MCF 10A (cell line): ENCODE measurements around the gene MMP2. TPM values are rescaled to one million over a fixed set of nuclear protein-coding genes. Genes with fewer than 3 reads are reported as not detected.

Experiments
- BruUV-seq: library from RNA; stranded (reverse); fragments of 400-500 nt; replicated peaks from 2 replicates; lab custom pipeline; 2021; lab: Mats Ljungman, UMichigan
- CTCF ChIA-PET: fragments of 300-600 bp; sonication (Branson Sonifier 250); formaldehyde crosslinking; extraction: SDS; loops from one replicate; lab custom pipeline; 2021; ENCODE audit warnings: antibody characterized with exemption, inconsistent platforms; lab: Yijun Ruan, JAX
- POLR2A ChIA-PET: fragments of 300-600, 350-650 bp; sonication (Branson Sonifier 250); formaldehyde crosslinking; extraction: SDS; loops from one replicate; lab custom pipeline; 2020; ENCODE audit warnings: antibody characterized with exemption, inconsistent platforms; lab: Yijun Ruan, JAX
- DNase-seq: peaks from one replicate; pipeline ENCODE4 v3.0.0-alpha.2; 2018; ENCODE audit not compliant: unreplicated experiment
- H3K27ac Mint-ChIP-seq: one replicate; pipeline ENCODE4 v1.8.0; 2022; ENCODE audit warnings: mild to moderate bottlenecking, low read depth, mixed read lengths; ENCODE audit not compliant: unreplicated experiment
- H3K27me3 Mint-ChIP-seq: one replicate; pipeline ENCODE4 v1.8.0; 2022; ENCODE audit warnings: mixed read lengths; ENCODE audit not compliant: insufficient read depth, unreplicated experiment
- H3K36me3 Mint-ChIP-seq: one replicate; pipeline ENCODE4 v1.8.0; 2022; ENCODE audit warnings: mild to moderate bottlenecking, moderate library complexity, mixed read lengths; ENCODE audit not compliant: insufficient read depth, unreplicated experiment
- H3K4me1 Mint-ChIP-seq: one replicate; pipeline ENCODE4 v1.8.0; 2022; ENCODE audit warnings: mixed read lengths; ENCODE audit not compliant: insufficient read depth, unreplicated experiment
- H3K4me3 Mint-ChIP-seq: one replicate; pipeline ENCODE4 v1.8.0; 2022; ENCODE audit warnings: mild to moderate bottlenecking, moderate library complexity, mixed read lengths; ENCODE audit not compliant: unreplicated experiment
- H3K9me3 Mint-ChIP-seq: one replicate; pipeline ENCODE4 v1.8.0; 2022; ENCODE audit warnings: mixed read lengths; ENCODE audit not compliant: unreplicated experiment
- CTCF ChIP-seq: fragments of 200-600 bp; IDR thresholded peaks from one replicate; pipeline ENCODE4 v1.8.0; 2022; ENCODE audit warnings: antibody characterized with exemption, mild to moderate bottlenecking; ENCODE audit not compliant: unreplicated experiment
- intact Hi-C: fragments of 100-400 bp; cut with micrococcal nuclease; formaldehyde crosslinking; loops from 2 replicates; pipeline ENCODE4 v1.14.1; 2022
- total RNA-seq: library from RNA; stranded (reverse); gene quantifications from 2 replicates; pipeline ENCODE4 v1.2.3, GENCODE V29; 2022

Gene MMP2
- total RNA-seq, 1 experiment from 2014 or later, result 3.7 TPM

- TF ChIP-seq CTCF, result no peak
- peaks cover 27% of the 10 kb centered on the region for H3K4me1 Mint-ChIP-seq
- peak; percentile 82 for DNase-seq
- CTCF ChIA-PET, result interaction anchor here (0.6 to 21.5 kb wide), 7 partner anchors 25 to 265 kb away, joined by 3 to 619 read pairs (median 6); partner anchors contain the start of gene CAPNS2
- intact Hi-C loops, result no loop called here
- H3K27ac Mint-ChIP-seq, result peak overlapping the region; percentile 46
- peak overlapping the region; percentile 45 for H3K4me3 Mint-ChIP-seq
- BruUV-seq, result no TSS peak
- no peaks in the 10 kb centered on the region for H3K36me3 Mint-ChIP-seq
- POLR2A ChIA-PET, result interaction anchor here (0.8 to 1.7 kb wide), 16 partner anchors 9 to 537 kb away, joined by 3 to 6 read pairs (median 3); no protein-coding TSS in a partner anchor
- H3K9me3 Mint-ChIP-seq, result no peaks in the 10 kb centered on the region
- no peaks in the 10 kb centered on the region for H3K27me3 Mint-ChIP-seq
Measured at GRCh38 chr16:55470533-55471371, 8.2 kb upstream of the MMP2 start.

GRCh38 chr16:55471448-55472097, 7.4 kb upstream of the MMP2 start:
- POLR2A ChIA-PET, result interaction anchor here (0.6 to 1.7 kb wide), 22 partner anchors 9 to 1159 kb away, joined by 3 to 6 read pairs (median 3); no protein-coding TSS in a partner anchor
- no peaks in the 10 kb centered on the region for H3K9me3 Mint-ChIP-seq
- DNase-seq, result peak; percentile 75
- peaks cover 27% of the 10 kb centered on the region for H3K4me1 Mint-ChIP-seq
- no TSS peak for BruUV-seq
- no peak for TF ChIP-seq CTCF
- H3K4me3 Mint-ChIP-seq, result peak overlapping the region; percentile 45
- intact Hi-C loops, result no loop called here
- H3K27ac Mint-ChIP-seq, result peak overlapping the region; percentile 46
- CTCF ChIA-PET, result interaction anchor here (0.6 to 21.5 kb wide), 14 partner anchors 9 to 1580 kb away, joined by 3 to 619 read pairs (median 4); no protein-coding TSS in a partner anchor
- H3K36me3 Mint-ChIP-seq, result no peaks in the 10 kb centered on the region
- H3K27me3 Mint-ChIP-seq, result no peaks in the 10 kb centered on the region

GRCh38 chr16:55473587-55473986, 5.4 kb upstream of the MMP2 start:
- Mint-ChIP-seq H3K27ac (no peak overlapping the region), H3K27me3 (peaks cover 5% of the 10 kb centered on the region), H3K4me1 (peaks cover 28% of the 10 kb centered on the region), H3K4me3 (no peak overlapping the region), H3K9me3 (no peaks in the 10 kb centered on the region), H3K36me3 (no peaks in the 10 kb centered on the region)
- ChIA-PET POLR2A (interaction anchor here (0.7 to 1.3 kb wide), 3 partner anchors 9 to 42 kb away, joined by 3 to 5 read pairs (median 3); no protein-coding TSS in a partner anchor), CTCF (interaction anchor here (0.6 to 21.5 kb wide), 6 partner anchors 9 to 1139 kb away, joined by 3 to 619 read pairs (median 4); no protein-coding TSS in a partner anchor)
- no TSS peak for BruUV-seq
- DNase-seq, result no peak
- TF ChIP-seq CTCF, result no peak
- intact Hi-C loops, result no loop called here
